Measurements from ENCODE around the gene FIP1L1.

DNA sequence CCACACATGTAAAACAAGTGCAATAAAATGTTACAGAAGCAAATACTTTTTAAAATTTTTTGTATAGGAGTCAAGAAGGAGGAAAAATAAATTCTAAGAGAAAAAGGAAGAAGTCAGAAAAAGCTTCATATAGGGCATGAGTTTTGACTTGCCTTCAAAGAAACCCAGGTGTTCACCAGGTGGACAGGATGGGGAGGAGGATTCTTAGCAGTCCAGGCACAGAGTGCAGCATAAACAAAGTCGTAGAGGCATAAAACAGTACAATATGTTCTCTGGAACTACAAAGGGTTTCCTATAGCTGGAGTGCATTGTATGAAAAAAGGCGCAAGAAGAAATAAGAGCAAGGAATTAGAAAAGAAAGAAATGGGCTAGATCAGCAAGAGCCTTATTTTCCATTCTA is 9.7 kb upstream of the FIP1L1 start:
- TF ChIP-seq, protein P1, sequence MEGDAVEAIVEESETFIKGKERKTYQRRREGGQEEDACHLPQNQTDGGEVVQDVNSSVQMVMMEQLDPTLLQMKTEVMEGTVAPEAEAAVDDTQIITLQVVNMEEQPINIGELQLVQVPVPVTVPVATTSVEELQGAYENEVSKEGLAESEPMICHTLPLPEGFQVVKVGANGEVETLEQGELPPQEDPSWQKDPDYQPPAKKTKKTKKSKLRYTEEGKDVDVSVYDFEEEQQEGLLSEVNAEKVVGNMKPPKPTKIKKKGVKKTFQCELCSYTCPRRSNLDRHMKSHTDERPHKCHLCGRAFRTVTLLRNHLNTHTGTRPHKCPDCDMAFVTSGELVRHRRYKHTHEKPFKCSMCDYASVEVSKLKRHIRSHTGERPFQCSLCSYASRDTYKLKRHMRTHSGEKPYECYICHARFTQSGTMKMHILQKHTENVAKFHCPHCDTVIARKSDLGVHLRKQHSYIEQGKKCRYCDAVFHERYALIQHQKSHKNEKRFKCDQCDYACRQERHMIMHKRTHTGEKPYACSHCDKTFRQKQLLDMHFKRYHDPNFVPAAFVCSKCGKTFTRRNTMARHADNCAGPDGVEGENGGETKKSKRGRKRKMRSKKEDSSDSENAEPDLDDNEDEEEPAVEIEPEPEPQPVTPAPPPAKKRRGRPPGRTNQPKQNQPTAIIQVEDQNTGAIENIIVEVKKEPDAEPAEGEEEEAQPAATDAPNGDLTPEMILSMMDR (IDR thresholded peaks at IDR 0.05; ENCODE audit: insufficient read depth, low read length): no peak
- TF ChIP-seq POLR2AphosphoS5 (IDR thresholded peaks at IDR 0.05; ENCODE audit: low read depth) (no peak), SPI1 (IDR thresholded peaks at IDR 0.05; ENCODE audit: borderline replicate concordance, low read depth) (no peak), GABPA (IDR thresholded peaks at IDR 0.05; ENCODE audit: low read depth) (no peak)
- TF ChIP-seq, protein P2, sequence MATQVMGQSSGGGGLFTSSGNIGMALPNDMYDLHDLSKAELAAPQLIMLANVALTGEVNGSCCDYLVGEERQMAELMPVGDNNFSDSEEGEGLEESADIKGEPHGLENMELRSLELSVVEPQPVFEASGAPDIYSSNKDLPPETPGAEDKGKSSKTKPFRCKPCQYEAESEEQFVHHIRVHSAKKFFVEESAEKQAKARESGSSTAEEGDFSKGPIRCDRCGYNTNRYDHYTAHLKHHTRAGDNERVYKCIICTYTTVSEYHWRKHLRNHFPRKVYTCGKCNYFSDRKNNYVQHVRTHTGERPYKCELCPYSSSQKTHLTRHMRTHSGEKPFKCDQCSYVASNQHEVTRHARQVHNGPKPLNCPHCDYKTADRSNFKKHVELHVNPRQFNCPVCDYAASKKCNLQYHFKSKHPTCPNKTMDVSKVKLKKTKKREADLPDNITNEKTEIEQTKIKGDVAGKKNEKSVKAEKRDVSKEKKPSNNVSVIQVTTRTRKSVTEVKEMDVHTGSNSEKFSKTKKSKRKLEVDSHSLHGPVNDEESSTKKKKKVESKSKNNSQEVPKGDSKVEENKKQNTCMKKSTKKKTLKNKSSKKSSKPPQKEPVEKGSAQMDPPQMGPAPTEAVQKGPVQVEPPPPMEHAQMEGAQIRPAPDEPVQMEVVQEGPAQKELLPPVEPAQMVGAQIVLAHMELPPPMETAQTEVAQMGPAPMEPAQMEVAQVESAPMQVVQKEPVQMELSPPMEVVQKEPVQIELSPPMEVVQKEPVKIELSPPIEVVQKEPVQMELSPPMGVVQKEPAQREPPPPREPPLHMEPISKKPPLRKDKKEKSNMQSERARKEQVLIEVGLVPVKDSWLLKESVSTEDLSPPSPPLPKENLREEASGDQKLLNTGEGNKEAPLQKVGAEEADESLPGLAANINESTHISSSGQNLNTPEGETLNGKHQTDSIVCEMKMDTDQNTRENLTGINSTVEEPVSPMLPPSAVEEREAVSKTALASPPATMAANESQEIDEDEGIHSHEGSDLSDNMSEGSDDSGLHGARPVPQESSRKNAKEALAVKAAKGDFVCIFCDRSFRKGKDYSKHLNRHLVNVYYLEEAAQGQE (IDR thresholded peaks at IDR 0.05; ENCODE audit: insufficient replicate concordance, low read depth): no peak

All from HL-60 (cell line).